Measurements from ENCODE around the gene USP31.

The USP31 gene

DNA sequence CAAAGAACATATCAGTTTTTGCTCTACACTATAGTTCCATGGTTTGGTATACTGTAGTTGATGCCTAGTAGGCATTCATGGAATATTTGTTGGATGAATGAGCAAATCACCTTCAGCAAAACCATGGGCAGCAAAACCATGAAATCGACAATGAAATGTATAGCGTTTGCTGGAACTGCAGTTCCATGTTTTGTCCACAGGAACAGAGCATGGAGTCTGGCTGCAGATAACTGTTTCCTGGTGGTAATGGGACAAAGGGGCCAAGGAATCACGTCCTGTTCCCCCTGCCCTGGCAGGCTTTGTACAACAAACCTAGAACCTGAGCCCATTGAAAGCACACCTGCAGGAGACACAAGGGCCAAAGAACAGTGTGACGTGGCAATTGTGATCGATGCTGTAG, 101.1 kb downstream of the USP31 start:
- TF ChIP-seq, protein P1, sequence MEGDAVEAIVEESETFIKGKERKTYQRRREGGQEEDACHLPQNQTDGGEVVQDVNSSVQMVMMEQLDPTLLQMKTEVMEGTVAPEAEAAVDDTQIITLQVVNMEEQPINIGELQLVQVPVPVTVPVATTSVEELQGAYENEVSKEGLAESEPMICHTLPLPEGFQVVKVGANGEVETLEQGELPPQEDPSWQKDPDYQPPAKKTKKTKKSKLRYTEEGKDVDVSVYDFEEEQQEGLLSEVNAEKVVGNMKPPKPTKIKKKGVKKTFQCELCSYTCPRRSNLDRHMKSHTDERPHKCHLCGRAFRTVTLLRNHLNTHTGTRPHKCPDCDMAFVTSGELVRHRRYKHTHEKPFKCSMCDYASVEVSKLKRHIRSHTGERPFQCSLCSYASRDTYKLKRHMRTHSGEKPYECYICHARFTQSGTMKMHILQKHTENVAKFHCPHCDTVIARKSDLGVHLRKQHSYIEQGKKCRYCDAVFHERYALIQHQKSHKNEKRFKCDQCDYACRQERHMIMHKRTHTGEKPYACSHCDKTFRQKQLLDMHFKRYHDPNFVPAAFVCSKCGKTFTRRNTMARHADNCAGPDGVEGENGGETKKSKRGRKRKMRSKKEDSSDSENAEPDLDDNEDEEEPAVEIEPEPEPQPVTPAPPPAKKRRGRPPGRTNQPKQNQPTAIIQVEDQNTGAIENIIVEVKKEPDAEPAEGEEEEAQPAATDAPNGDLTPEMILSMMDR (IDR thresholded peaks at IDR 0.05; ENCODE audit: low read depth, low read length): peak; percentile 41
- Histone ChIP-seq H3K36me3 (no peaks in the 10 kb centered on the region), H3K4me3 (ENCODE audit: low read depth, low read length) (no peak overlapping the region), H3K9me3 (no peaks in the 10 kb centered on the region), H3K27me3 (no peaks in the 10 kb centered on the region), H3K4me1 (no peaks in the 10 kb centered on the region)
- DNase-seq: no peak

DNA sequence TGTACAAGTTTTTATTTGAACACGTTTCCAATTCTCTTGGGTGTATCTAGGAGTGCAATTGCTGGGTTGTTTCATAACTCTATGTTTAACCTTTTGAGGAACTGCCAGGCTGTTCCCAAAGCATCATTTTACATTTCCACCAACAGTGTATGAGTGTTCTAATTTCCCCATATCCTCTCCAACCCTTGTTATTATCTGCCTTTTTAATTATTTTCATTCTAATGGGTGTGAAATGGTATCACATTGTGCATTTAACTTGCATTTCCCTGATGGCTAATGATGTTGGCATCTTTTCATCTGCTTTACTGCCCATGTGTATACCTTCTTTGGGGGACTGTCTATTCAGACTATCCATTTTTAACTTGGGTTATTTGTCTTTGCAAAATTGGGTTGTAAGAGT, 104.2 kb downstream of the USP31 start:
- no peaks in the 10 kb centered on the region for H3K27me3 ChIP-seq
- no peaks in the 10 kb centered on the region for H3K4me1 ChIP-seq
- DNase-seq: no peak
- TF ChIP-seq, protein P1 (IDR thresholded peaks at IDR 0.05; ENCODE audit: low read depth, low read length): no peak
- no peaks in the 10 kb centered on the region for H3K9me3 ChIP-seq
- no peaks in the 10 kb centered on the region for H3K36me3 ChIP-seq
- no peak overlapping the region for H3K4me3 ChIP-seq (ENCODE audit: low read depth, low read length)

DNA sequence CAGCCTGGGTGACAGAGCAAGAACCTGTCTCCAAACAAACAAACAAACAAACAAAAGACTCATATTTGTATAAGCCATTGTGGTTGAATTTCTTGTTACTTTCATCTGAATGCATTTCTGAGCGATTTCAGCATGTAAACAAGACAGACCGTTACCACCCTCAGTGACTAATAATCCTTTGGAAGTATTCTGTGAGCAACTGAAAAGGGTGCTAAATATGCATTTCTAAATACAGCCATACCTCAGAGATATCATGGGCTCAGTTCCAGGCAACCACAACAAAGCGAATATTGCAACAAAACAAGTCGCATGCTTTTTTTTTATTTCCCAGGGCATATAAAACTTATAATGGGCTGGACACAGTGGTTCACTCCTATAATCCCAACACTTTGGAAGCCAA, 109.0 kb downstream of the USP31 start:
- TF ChIP-seq, protein P1 (IDR thresholded peaks at IDR 0.05; ENCODE audit: low read depth, low read length): no peak
- Histone ChIP-seq H3K36me3 (no peaks in the 10 kb centered on the region), H3K27me3 (no peaks in the 10 kb centered on the region), H3K4me3 (ENCODE audit: low read depth, low read length) (no peak overlapping the region), H3K9me3 (no peaks in the 10 kb centered on the region; the same call in 1 of the 2 replicates), H3K4me1 (no peaks in the 10 kb centered on the region)
- no peak for DNase-seq

DNA sequence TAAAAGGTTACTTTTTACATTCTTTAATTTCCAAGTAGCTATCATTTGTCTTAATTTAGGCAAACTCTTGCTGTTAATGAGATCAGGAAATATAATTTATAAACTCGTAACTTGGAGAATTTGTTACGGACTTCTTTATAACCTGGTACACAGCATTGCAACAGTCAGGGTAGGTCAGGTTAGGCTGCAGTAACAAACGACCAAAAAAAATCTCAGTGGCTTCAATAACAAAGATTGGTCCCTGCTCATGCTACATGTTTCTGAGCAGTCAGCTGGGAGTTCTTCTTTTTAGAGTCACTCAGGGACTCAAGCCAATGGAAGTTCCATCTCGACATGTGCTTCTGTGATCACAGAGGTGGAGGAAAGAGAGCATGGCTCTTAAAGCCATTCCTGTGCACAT, 110.1 kb downstream of the USP31 start:
- H3K4me3 ChIP-seq (ENCODE audit: low read depth, low read length): no peak overlapping the region
- H3K9me3 ChIP-seq: no peaks in the 10 kb centered on the region; the same call in 1 of the 2 replicates
- no peak for DNase-seq
- H3K36me3 ChIP-seq: no peaks in the 10 kb centered on the region
- no peaks in the 10 kb centered on the region for H3K4me1 ChIP-seq
- no peaks in the 10 kb centered on the region for H3K27me3 ChIP-seq
- TF ChIP-seq, protein P1 (IDR thresholded peaks at IDR 0.05; ENCODE audit: low read depth, low read length): no peak

DNA sequence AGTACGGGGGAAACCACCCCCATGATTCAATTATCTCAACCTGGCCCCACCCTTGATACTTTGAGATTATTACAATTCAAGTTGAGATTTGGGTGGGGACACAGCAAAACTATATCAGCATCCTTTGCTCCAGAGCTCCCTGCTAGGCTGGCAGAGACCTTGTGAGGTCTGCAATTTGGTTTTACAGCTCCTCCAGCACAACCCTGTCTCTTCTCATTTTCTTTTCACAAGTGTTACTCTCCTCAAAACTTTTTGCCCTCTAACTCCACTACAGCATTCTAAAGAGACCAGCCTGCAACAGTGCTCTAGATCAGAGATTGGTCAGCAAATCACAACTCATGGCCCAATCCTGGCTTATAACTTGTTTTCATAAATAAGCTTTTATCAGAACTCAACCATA, 114.0 kb downstream of the USP31 start:
- Histone ChIP-seq H3K4me1 (no peaks in the 10 kb centered on the region; the same call in 1 of the 2 replicates), H3K36me3 (no peaks in the 10 kb centered on the region), H3K9me3 (no peaks in the 10 kb centered on the region; the same call in 1 of the 2 replicates), H3K4me3 (ENCODE audit: low read depth, low read length) (no peak overlapping the region), H3K27me3 (no peaks in the 10 kb centered on the region)
- TF ChIP-seq, protein P1 (IDR thresholded peaks at IDR 0.05; ENCODE audit: low read depth, low read length): no peak
- DNase-seq: no peak

DNA sequence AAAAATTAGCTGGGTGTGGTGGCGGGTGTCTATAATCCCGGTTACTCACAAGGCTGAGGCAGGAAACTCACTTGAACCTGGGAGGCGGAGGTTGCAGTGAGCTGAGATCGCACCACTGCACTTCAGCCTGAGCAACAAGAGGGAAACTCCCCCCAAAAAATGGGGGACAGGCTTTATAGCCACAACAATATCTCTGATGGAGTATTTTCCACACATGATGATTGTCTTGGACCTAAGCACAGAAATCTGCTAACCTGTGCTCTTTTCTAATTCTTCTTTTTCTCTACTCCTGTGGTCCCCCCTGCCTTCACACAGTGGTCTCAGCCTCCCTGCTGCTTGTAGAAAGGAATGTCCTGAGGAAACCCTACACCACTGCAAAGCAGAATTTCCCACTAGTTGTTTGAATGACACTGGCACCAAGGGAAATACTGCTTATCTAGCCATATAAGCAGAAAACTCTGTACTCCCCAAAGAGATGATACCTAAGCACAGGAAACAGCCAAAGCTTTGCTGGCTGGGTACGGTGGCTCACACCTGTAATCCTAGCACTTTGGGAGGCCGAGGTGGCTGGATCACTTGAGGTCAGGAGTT, 117.6 kb downstream of the USP31 start:
- TF ChIP-seq, protein P1 (IDR thresholded peaks at IDR 0.05; ENCODE audit: low read depth, low read length): no peak
- no peak for DNase-seq

More for the DNA sequence above, 117.6 kb downstream of the USP31 start:
- no peaks in the 10 kb centered on the region; the same call in 1 of the 2 replicates for H3K9me3 ChIP-seq
- H3K4me1 ChIP-seq: peaks cover 14% of the 10 kb centered on the region
- H3K27me3 ChIP-seq: no peaks in the 10 kb centered on the region
- no peak overlapping the region for H3K4me3 ChIP-seq (ENCODE audit: low read depth, low read length)
- H3K36me3 ChIP-seq: no peaks in the 10 kb centered on the region

All from BE2C (cell line).